HG03196 (cell line): ENCODE data around the gene ANKRD63.

Experiments used
- ATAC-seq: cut with Tn5 transposase; IDR thresholded peaks from one replicate; pipeline ENCODE4 v1.9.1; 2021; ENCODE audit not compliant: unreplicated experiment

Gene ANKRD63

DNA sequence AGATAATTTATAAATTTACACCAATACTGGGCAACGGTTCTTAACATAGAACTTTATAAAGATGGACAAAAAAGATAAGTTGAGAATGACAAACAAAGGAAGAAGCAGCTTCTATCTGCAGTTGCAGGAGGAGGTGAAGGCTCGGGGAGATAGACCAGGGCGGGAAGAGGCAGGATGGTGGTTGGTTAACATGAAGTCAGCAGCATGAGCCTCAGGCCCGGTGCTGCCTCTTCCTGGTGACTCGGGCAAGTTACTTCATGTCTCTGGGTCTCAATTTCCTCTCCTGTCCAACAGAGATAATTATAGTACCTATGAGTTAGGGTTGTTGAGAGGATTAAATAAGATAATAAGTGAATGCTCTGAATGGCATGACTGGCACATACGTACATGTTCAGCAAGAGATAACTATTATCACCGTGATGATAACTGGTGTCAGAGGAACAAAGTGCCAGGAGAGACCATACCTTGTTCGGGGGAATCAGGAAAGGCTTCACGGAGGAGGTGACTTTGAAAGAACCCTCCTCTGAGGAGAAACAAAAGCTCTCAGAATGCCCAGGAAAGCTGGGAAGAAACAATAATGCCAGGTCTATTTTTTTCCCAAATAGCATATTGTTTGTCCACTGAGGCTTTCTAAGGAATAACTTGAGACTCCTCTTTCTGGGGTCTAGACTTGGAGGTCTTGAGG lies 39.6 kb downstream of the ANKRD63 start:
- no peak for ATAC-seq

DNA sequence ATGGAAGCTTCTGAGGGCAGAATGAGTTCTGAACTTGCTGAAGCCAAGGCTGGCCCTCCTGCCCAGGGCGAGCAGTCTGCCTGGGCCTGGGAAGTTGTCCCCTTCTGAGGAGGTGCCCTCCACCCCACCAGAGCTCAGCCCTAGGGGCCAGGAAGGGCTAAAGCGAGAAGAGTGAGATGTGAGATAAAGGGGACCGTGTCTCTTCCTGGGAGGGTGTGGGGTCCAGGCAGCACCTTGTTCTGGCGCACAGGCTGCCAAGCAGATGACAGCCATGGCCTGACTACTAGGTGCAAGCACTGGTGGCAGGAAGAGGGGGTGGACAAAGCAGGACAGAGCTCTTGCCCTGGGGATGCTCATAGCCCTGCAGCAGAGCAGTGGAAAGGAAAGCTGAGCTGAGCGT lies 40.3 kb downstream of the ANKRD63 start:
- ATAC-seq = no peak

DNA sequence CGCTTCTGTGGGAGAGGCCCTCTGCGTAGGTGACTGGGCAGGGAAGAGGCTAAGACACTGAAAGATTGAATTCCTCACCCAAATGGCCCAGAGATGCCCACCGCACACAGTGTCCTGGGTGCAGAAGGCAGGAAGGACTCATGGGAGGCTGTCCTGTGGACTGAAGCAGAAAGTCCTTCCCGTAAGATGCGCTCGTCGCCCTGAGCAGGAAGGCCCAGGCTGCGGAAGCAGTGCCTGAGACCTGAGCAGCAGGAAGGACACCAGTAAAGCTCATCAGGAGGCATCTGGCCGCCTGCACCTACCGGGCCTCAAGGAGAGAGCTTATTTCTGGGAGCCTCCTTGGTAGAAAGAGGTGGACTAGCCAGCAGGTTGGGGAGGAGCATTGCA lies 40.7 kb downstream of the ANKRD63 start:
- no peak for ATAC-seq

DNA sequence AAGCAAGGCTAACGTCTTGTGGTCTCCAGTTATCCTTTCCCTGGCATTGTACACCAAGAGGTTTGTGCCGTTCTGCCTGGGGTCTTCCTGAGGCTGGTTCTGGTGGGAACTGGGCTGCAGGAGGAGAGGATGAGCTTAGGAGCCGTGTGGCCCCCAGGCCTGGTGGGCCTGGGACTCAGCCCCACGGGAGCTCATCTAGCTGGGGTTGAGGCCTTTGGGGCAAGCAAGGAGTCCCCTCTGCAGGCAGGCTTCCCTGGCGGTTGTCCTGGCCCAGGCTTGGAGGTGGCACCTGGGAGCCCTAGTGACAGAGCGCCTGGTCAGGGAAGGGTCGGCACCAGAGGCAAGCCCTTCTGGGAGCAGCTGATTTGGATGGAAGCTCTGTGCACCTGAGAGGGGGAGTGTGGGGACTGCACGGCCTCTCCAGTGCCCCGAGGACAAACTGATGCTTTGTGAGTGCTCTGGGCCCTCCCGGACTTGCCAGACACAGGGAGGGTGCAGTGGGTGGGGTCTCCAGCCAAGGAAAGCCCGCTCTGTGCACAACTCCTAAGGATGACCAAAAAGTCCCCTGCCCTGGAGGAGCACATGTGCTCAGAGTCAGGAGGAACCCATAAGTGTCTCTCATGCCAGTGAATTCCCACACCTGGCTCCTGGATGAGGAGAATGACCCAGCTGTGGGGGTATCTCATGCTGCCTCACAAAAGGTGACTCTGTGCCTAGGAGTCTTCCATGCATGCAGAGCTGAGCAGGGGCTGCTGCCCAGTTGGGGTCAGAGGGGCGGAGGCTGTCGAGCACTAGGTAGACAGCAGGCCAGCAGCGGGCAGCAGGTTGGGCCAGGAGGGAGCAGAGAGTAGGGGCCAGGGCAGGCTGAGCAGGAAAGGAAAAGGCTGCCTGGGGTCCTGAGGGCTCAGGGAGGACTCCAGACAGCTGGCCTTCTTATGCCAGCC lies 41.3 kb downstream of the ANKRD63 start:
- no peak for ATAC-seq

DNA sequence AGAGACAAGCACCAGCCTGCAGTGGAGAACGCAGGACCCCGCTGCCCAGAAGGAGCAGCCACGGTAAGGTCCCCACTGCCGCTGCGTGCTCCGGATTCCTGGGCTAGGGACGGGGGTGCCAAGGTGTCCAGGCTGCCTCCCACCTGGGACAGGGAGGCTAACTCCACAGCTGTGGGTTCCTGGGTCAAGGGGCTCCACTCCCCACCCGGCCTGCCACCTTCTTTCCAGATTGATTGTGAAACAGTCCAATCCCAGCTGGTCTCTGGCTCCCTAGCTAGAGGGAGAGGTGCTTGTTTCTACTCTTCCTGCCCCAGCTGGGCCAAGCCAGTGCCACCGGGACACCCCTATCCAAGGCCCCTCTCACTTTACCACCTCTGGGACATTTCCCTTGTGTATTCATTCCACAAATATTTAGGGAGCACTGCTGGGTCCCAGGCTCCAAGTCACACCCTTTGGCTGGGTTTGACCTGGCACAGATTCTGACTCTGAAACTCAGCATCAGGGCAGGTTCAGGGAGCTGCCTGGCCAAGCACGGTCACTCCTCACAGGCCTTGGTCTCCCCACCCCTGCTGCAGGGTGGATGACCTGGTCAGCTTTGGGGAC lies 42.1 kb downstream of the ANKRD63 start:
- no peak for ATAC-seq

DNA sequence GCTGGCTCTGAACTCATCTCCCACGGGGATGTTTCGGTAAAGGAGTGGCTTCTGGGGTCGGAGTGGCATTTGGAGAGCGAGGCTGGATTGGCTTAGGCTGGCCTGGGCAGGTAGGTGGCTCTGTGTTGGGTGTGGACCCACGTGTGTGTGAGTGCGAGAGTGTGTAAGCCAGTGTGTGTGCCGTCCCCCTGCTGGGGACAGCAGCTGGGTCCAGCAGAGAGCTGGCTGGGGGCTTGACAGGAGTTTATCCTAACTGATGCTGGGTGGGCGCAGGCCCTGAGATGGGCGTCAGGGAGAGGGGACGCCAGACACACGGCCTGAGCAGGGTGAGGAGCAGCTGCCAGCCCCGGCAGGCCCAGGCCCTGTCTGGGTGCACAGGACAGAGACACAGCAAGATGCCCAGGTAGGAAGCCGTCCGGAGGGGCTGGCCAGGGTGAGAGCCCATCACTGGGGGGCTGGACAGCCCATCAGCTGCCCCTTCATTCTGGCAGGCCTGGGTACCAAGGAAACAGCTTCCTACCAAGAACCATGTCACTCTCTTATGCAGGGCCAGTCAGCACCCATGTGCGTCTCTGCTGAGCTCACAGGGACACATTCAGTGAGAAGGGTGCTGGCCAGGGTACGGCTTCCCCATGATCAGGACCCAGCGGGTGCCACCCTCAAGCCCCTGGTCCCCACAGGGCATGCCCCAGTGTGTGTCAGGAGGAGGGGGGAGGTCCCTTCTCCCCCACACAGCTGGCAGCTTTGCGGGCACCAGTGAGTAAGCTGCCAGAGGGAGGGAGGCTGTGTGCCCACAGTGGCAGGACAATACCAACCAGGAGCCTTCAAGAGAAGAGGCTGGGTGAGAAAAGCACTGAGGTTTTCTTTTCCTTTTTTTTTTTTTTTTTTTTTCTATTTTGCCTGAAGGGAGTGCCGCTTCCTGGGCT lies 42.9 kb downstream of the ANKRD63 start:
- no peak for ATAC-seq

DNA sequence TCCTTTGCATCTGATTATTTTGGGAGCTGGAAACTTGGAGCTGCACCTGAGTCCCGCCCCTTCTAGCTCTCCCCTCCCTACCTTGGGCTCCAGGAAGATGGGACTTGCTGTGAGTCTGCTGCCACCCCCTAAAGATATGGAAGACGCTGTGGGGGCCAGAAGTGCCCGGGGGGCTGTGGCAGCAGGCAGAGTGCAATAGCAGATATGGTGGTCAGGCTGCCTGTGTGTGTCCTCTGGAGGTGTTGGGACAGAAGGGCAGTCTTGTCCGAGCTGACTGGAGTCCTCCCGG lies 43.5 kb downstream of the ANKRD63 start:
- ATAC-seq = no peak

DNA sequence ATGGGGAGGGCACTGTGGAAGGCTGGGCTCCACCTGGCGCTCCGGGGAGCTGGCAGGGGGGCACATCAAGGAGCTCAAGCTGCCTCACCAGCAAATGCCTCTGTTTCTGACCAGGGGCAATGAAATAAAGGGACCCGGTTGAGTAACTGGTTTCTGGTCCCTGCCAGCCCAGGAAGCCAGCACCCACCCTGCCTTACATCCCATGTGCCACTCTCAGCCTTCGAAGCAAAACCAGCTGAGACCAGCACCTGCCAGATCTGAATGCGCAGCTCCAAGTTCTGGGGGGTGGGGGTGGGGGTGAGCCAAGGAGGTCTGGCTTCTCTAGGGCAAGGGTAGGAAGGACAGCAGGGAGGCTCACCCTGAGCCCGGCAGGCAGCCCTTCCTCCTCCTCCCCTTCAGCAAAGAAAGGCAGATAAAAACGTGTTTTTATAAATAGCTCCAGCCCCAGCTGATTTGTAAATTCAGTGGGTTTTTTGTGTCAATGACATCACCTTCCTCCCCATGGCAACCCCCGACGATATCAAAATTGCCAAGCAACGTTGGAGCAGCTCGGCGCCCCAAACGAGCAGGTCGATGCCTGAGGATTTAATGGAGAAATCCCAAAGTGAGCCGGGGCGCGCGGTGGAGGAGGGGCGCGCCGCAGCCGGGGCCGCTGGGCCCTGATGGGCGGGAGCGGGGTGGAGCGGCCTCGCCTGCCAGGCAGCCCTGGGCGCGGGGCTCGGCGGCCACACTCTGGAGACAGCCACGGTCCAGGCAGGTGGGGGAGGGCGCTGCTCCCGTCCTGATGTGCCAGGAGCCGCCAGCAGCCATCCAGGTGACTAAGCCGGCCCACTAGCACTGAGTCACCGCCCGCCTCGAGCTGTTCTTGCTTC lies 44.1 kb downstream of the ANKRD63 start, which contains the start of gene PAK6:
Gene PAK6, plus strand, starts transcription at position 532 of the 872 bp plus-strand sequence. CDS start 25,723 bp downstream, outside the sequence.
- ATAC-seq = no peak

DNA sequence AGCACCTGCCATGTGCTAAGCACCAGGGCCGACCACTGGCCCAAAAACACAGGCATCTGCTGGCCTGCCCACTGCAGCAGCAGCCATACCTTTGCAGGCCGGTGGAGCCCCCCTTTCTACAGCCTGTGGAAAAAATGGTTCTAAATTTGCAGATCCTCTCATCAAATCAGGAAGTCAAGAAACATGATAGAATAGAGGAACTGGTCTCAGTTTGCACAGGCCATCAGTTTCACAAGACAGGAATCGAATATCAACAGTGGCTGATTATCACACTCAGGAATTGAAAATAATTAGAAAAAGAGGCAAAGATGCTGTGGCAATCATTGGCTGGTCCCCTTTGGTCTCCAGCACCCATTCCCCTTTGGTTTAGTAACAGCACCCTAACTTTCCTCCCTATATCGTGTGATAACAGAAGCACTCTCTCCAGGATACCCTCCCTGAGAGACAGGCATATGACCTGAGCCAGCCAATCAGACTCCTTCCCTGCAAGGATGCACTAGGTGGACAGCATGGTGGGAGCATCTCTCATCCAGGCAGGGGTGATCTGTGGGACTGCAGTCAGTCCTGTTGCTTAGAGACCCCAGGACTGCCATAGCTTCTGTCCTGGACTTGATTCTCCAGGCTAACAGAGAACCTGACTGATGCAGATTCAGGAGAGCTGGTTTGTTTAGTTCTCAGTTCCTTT lies 47.5 kb downstream of the ANKRD63 start:
- no peak for ATAC-seq

DNA sequence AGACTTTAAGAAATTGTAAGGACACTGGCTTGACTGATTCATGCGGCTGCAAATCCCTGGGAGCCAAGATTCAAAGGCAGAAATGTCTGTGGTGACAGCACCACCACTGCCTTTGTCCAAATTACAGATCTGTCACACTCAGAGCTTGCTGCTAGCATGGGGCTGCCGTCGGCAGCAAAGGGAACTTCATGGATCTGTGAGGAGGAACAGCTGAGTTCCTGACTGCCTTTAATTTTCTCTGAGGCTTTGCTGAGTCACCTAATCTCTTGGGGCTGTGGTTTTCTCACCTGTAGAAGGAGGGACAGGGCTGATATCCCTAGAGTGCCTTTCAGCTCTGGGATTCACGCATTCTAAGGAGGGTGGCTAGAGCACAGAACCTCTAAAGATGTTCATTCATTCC lies 48.1 kb downstream of the ANKRD63 start:
- no peak for ATAC-seq

DNA sequence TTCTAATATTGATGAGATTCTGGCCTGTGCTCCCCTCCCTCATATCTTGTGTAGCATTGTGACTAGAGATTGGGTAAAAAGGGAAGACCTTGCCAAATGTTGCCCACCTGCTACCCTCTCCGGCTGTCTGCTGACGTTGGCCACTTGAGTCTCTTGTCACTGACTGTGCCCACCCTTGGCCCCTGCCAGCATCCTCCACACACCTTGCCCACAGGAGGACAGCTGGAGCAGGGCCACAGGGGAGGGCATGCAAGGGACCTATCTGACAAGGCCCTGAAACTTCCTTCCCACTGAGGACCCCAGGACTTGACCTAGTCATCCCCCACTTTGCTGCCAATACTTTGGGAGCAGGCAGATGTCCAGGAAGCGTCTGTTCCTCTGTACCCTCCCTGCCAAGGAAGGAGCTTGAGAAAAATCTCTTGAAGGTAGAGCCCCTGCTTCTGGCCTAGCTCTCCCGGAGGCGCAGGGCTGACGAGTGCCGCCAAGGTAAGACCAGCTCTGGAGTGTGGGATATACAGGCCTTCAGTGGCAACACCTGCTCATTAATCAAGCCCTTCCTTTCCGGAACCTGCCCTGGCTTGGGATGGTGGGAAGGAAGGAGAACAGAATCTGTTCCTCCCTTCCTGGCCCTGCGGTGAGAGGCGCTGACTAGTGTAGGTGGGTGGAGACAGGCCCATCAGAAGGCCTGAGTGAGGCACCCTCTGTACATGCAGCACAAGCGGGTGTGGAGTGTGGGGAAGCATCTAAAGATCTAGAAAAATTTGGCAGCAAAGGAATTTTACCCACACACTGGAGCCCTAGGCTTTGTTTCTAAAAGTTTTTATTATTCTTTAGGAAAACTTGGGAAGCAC lies 48.9 kb downstream of the ANKRD63 start:
- no peak for ATAC-seq

DNA sequence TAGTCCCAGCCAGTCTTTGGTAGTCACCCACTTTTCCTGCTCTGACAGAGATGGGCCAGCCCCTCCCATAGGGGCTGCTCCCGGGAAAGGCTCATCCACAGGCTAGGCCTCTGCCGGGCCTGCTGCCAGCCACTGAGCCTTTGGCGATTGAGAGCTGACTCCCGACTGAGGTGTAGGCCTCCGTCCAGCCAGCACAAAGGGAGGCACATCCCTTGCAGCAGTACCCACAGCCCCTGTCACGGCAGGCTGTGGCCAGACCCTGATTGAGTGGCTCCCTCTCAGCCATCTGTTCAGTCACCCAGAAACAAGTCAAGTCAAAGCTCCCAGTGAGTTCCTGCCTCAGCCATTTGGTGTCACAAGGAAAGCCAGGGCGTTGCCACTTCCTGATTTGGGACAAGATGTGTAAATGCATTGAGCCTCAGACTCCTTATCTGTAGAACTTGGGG lies 50.2 kb downstream of the ANKRD63 start:
- no peak for ATAC-seq
